ENCODE measurements around the gene SEMA4G. TPM values are rescaled to one million over a fixed set of nuclear protein-coding genes. Genes with fewer than 3 reads are reported as not detected.

The SEMA4G gene
- total RNA-seq, 1 experiment from 2014 or later = 3.4 TPM

GRCh38 chr10:100993986-100994708 is 24.8 kb downstream of the SEMA4G start:
- Histone ChIP-seq H3K36me3 (replicated peaks; ENCODE audit: control insufficient read depth, insufficient read depth, low read length) (peaks cover 33% of the 10 kb centered on the region), H3K27me3 (ENCODE audit: control insufficient read depth, insufficient read depth, low read length) (no peaks in the 10 kb centered on the region), H3K4me3 (ENCODE audit: insufficient read depth, low read depth, low read length) (no peak overlapping the region)
- peak; percentile 81 for DNase-seq

DNA sequence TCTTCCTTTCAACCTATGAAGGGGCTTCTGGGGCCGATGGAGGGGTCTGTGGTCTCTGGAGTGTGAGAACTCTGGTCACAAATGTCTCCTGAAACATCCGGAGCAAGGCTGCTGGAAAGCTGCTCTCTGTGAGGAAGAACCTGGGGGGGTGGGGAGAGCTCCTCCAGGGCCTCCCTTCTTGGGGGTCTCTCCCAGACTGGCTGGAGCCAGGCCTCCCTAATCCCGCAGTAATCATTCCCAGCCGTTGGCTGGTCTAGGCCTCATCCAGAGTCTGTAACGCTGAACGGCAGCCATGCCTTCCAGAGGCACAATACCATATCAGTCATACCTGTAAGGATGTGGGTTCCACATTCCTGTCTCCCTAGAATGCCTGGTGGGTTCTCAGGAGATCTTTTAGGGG is 25.9 kb downstream of the SEMA4G start:
- H3K36me3 ChIP-seq (replicated peaks; ENCODE audit: control insufficient read depth, insufficient read depth, low read length) = peaks cover 27% of the 10 kb centered on the region
- no peak for DNase-seq
- no peak overlapping the region for H3K4me3 ChIP-seq (ENCODE audit: insufficient read depth, low read depth, low read length)
- no peaks in the 10 kb centered on the region for H3K27me3 ChIP-seq (ENCODE audit: control insufficient read depth, insufficient read depth, low read length)

DNA sequence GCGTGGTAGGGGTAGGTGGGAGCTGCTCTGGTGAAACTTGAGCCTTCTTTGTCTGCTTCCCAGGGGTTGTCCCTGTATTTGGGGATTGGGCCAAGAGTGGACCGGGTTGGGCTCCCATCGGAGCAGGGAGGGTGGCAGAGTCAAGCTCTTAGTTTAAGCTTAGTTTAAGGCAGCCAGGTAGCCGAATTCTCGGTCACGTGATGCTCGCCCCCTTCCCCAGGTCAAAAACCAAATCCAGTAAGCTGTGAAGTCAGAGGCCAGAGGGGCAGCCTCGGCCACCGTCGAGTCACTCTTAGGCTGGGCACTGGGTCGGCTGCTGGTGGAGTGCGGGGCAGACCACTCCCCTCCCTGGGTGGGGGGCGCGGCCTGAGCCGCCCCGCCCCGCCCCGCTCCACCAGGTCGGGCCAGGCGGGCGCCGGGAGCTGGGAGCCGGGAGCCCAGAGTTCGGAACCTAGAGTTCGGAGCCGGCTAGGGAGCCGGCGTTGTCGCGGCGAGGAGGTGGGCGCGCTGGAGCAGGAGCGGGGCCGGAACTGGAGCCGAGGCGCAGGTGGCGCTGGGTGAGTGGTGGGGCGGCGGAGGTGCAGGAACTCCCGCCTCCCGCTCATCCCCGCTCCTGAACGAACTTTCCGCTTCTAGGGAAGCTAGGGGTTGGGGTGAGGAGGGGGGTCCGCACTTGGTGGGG is 27.5 kb downstream of the SEMA4G start:
- Histone ChIP-seq H3K4me3 (ENCODE audit: insufficient read depth, low read depth, low read length) (peak overlapping the region; percentile 95), H3K36me3 (replicated peaks; ENCODE audit: control insufficient read depth, insufficient read depth, low read length) (peaks cover 14% of the 10 kb centered on the region), H3K27me3 (ENCODE audit: control insufficient read depth, insufficient read depth, low read length) (no peaks in the 10 kb centered on the region)
- peak; percentile 97 for DNase-seq

- no peaks in the 10 kb centered on the region for H3K27me3 ChIP-seq (ENCODE audit: control insufficient read depth, insufficient read depth, low read length)
- peaks cover 14% of the 10 kb centered on the region for H3K36me3 ChIP-seq (replicated peaks; ENCODE audit: control insufficient read depth, insufficient read depth, low read length)
- peak; percentile 96 for DNase-seq
- peak overlapping the region; percentile 95 for H3K4me3 ChIP-seq (ENCODE audit: insufficient read depth, low read depth, low read length)
Observed at GRCh38 chr10:100997360-100998182, 28.3 kb downstream of the SEMA4G start.

GRCh38 chr10:100998183-100998990 is 29.1 kb downstream of the SEMA4G start:
- DNase-seq = peak; percentile 95
- Histone ChIP-seq H3K4me3 (ENCODE audit: insufficient read depth, low read depth, low read length) (peak overlapping the region; percentile 95), H3K27me3 (ENCODE audit: control insufficient read depth, insufficient read depth, low read length) (no peaks in the 10 kb centered on the region), H3K36me3 (replicated peaks; ENCODE audit: control insufficient read depth, insufficient read depth, low read length) (peaks cover 18% of the 10 kb centered on the region)

DNA sequence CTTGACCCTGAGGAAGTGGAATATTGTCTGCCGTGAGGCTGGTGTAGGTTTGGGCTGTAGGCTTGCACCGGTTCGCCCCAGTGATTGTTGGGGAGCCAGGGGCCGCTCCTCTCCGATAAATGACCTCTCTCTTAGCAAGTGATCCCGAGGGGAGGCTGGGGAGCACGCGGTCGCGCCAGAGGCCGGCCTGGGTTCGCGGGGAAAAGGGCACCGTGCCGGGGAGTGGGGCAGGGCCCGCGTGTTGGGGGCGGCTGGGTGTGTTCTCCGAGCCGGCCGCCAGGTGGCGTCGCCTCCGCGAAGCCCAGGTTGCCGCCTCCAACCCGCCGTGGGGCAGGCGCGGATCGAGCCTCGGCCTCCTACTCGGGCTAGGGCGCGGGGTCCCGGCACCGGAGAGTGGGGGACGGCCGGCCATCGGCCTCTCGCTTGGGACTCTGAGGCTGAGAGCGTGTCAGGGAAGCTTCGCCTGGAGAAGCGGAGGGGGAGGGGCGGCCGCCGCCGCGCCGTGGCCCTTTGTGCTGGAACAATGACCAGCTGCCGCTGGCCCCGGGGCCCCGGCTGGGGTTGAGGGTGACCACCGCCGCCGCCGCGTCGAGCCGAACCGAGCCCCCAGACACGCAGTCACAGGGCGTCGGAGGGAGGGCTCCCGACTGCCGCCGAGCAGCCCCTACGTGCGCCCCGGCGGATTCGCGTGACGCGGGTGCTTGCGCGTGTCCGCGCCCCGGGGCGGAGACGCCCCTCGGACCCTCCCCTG is 29.9 kb downstream of the SEMA4G start:
- Histone ChIP-seq H3K36me3 (replicated peaks; ENCODE audit: control insufficient read depth, insufficient read depth, low read length) (peaks cover 13% of the 10 kb centered on the region), H3K27me3 (ENCODE audit: control insufficient read depth, insufficient read depth, low read length) (no peaks in the 10 kb centered on the region), H3K4me3 (ENCODE audit: insufficient read depth, low read depth, low read length) (peak overlapping the region; percentile 95)
- peak; percentile 96 for DNase-seq

- Histone ChIP-seq H3K36me3 (replicated peaks; ENCODE audit: control insufficient read depth, insufficient read depth, low read length) (peaks cover 10% of the 10 kb centered on the region), H3K4me3 (ENCODE audit: insufficient read depth, low read depth, low read length) (peak within 1 kb of the TSS; percentile 95), H3K27me3 (ENCODE audit: control insufficient read depth, insufficient read depth, low read length) (no peaks in the 10 kb centered on the region)
- peak; percentile 88 for DNase-seq
Observed at GRCh38 chr10:100999742-101000126, 30.4 kb downstream of the SEMA4G start, which contains the start of gene LZTS2. Gene LZTS2 (plus strand): TSS chr10:100999808. CDS start chr10:101002539, 2,731 bp downstream.

GRCh38 chr10:101000127-101000914 is 31.0 kb downstream of the SEMA4G start:
- no peaks in the 10 kb centered on the region for H3K27me3 ChIP-seq (ENCODE audit: control insufficient read depth, insufficient read depth, low read length)

DNA sequence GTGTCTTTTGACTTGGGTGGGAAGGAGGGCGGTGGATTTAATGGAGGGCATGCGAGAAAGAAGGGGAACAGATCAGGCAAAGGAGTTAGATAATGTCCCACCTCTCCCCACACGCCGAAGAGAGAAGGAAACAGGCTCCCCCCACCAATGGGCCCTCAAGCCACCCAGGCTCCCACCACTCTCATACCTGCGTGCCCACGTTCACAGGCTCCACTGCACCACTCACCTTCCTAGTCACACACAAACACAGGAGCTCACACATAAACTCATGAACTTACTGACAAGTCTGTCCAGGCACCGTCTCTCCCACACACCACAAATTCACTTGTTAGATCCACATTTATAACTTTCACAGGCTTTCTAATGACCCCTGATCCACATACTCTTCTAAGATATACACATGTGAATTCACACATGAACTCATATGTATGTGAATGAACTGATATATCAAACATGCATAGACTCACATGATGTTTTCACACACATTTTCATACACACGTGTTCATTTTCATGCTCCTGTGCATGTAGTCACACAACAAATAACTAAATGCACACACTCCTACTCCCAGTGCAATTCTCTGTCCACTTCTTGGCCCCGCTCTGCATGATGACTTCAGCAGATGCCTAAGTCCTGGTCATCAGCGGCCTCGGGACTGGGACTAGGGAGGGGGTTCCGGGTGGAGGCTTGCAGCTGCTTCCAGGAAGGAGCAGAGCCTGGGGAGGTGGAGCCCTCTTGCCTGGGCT is 31.8 kb downstream of the SEMA4G start:
- Histone ChIP-seq H3K27me3 (ENCODE audit: control insufficient read depth, insufficient read depth, low read length) (no peaks in the 10 kb centered on the region), H3K4me3 (ENCODE audit: insufficient read depth, low read depth, low read length) (no peak overlapping the region; the same call in none of the 2 replicates), H3K36me3 (replicated peaks; ENCODE audit: control insufficient read depth, insufficient read depth, low read length) (peaks cover 12% of the 10 kb centered on the region)
- DNase-seq = peak; percentile 62

More at GRCh38 chr10:101000127-101000914, 31.0 kb downstream of the SEMA4G start:
- peak; percentile 79 for DNase-seq
- Histone ChIP-seq H3K4me3 (ENCODE audit: insufficient read depth, low read depth, low read length) (peak overlapping the region; percentile 95), H3K36me3 (replicated peaks; ENCODE audit: control insufficient read depth, insufficient read depth, low read length) (peaks cover 10% of the 10 kb centered on the region)

DNA sequence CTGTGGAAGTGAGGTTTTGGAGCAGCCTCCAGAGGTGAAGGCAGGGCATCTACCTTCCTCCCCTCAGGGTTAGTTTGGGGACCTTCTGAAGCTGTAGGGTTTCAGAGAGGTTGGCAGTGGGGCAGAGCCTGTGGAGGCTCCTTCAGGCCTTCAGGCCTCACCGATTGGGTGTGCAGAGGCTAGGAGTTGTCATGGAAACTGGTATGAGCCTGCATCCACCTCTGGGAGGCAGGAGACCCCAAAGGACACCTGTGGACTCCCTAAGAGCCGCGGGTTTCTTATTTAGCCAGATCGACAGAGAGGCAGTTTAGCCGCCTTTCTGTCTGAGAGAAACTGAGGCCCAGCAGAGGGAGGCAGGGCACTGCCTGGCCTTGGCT is 32.3 kb downstream of the SEMA4G start:
- H3K36me3 ChIP-seq (replicated peaks; ENCODE audit: control insufficient read depth, insufficient read depth, low read length) = peaks cover 14% of the 10 kb centered on the region
- no peak overlapping the region for H3K4me3 ChIP-seq (ENCODE audit: insufficient read depth, low read depth, low read length)
- H3K27me3 ChIP-seq (ENCODE audit: control insufficient read depth, insufficient read depth, low read length) = no peaks in the 10 kb centered on the region
- DNase-seq = peak; percentile 62

GRCh38 chr10:101002456-101002855 is 33.2 kb downstream of the SEMA4G start:
- H3K36me3 ChIP-seq (replicated peaks; ENCODE audit: control insufficient read depth, insufficient read depth, low read length) = peaks cover 14% of the 10 kb centered on the region
- H3K4me3 ChIP-seq (ENCODE audit: insufficient read depth, low read depth, low read length) = no peak overlapping the region
- H3K27me3 ChIP-seq (ENCODE audit: control insufficient read depth, insufficient read depth, low read length) = no peaks in the 10 kb centered on the region
- no peak for DNase-seq

- DNase-seq = no peak
- no peak overlapping the region for H3K4me3 ChIP-seq (ENCODE audit: insufficient read depth, low read depth, low read length)
- H3K36me3 ChIP-seq (replicated peaks; ENCODE audit: control insufficient read depth, insufficient read depth, low read length) = peaks cover 14% of the 10 kb centered on the region
- no peaks in the 10 kb centered on the region for H3K27me3 ChIP-seq (ENCODE audit: control insufficient read depth, insufficient read depth, low read length)
Observed at GRCh38 chr10:101003639-101004206, 34.4 kb downstream of the SEMA4G start.

Data from H7 (cell line).